ENCODE results near the gene HCN2. TPM values are rescaled to one million over a fixed set of nuclear protein-coding genes. Genes with fewer than 3 reads are reported as not detected.

HCN2 gene
- total RNA-seq, 1 donor from 2014 or later = 0.25 TPM

GRCh38 chr19:658916-659839, 69.5 kb downstream of the HCN2 start:
- peaks cover 62% of the 10 kb centered on the region for H3K4me1 ChIP-seq
- H3K27me3 ChIP-seq = no peaks in the 10 kb centered on the region
- peak overlapping the region; percentile 11 to 17 for H3K4me3 ChIP-seq
- intact Hi-C loops (cut with DNase I) = no loop called here
- no peak for DNase-seq (ENCODE audit: extremely low spot score in 2 of 2)
- peak in 1 of 2 donors; percentile 45 for TF ChIP-seq POLR2AphosphoS5 (IDR thresholded peaks at IDR 0.05; ENCODE audit: insufficient read depth in 1 of 2, low read depth in 1 of 2)
- TF ChIP-seq CTCF (IDR thresholded peaks at IDR 0.05) = no peak
- H3K27ac ChIP-seq = peak overlapping the region; percentile 8
- no peaks in the 10 kb centered on the region for H3K36me3 ChIP-seq
- no peaks in the 10 kb centered on the region for H3K9me3 ChIP-seq

GRCh38 chr19:660793-661426, 71.2 kb downstream of the HCN2 start:
- DNase-seq (ENCODE audit: extremely low spot score in 2 of 2) = no peak
- Histone ChIP-seq H3K4me3 (peak overlapping the region; percentile 66 to 74), H3K9me3 (no peaks in the 10 kb centered on the region), H3K27ac (peak overlapping the region; percentile 93), H3K36me3 (no peaks in the 10 kb centered on the region), H3K27me3 (no peaks in the 10 kb centered on the region), H3K4me1 (peaks cover 72% of the 10 kb centered on the region)
- TF ChIP-seq CTCF (IDR thresholded peaks at IDR 0.05) = no peak
- no peak for TF ChIP-seq POLR2A (IDR thresholded peaks at IDR 0.05)
- no peak for TF ChIP-seq POLR2AphosphoS5 (IDR thresholded peaks at IDR 0.05; ENCODE audit: insufficient read depth in 1 of 2, low read depth in 1 of 2)
- intact Hi-C loops (cut with DNase I) = loop anchor here (1.0 kb wide), 1 partner anchor 22 kb away; the partner anchor contains the start of gene FGF22

GRCh38 chr19:661427-662196, 71.9 kb downstream of the HCN2 start:
- no peak for DNase-seq (ENCODE audit: extremely low spot score in 2 of 2)

More at GRCh38 chr19:661427-662196, 71.9 kb downstream of the HCN2 start:
- peak overlapping the region; percentile 66 to 74 for H3K4me3 ChIP-seq
- no peaks in the 10 kb centered on the region for H3K27me3 ChIP-seq
- H3K27ac ChIP-seq = peak overlapping the region; percentile 93
- no peaks in the 10 kb centered on the region for H3K9me3 ChIP-seq
- intact Hi-C loops (cut with DNase I) = loop anchor here (1.0 kb wide), 1 partner anchor 22 kb away; the partner anchor contains the start of gene FGF22
- no peak for TF ChIP-seq POLR2AphosphoS5 (IDR thresholded peaks at IDR 0.05; ENCODE audit: insufficient read depth in 1 of 2, low read depth in 1 of 2)
- no peak for TF ChIP-seq POLR2A (IDR thresholded peaks at IDR 0.05)
- no peak for TF ChIP-seq CTCF (IDR thresholded peaks at IDR 0.05)
- no peaks in the 10 kb centered on the region for H3K36me3 ChIP-seq
- H3K4me1 ChIP-seq = peaks cover 72% of the 10 kb centered on the region

Data from vagina (tissue), 2 donors.